Testis (tissue), 2 donors: ENCODE measurements around the gene YPEL2.

Experiments used
- CTCF ChIP-seq, 3 experiments: fragments of 450-650 bp in 2 of 3; fragments of 200-600 bp in 1 of 3; sonication (generic) in 1 of 3; IDR thresholded peaks; one replicate each; pipeline ENCODE4 v1.5.1; 2016 to 2019; ENCODE audit warnings: antibody characterized with exemption in 3 of 3, mild to moderate bottlenecking in 2 of 3, moderate library complexity in 1 of 3
- POLR2A ChIP-seq: fragments of 450-650 bp; IDR thresholded peaks from one replicate; pipeline ENCODE4 v1.6.1; 2017; ENCODE audit warnings: antibody characterized with exemption, mild to moderate bottlenecking, moderate library complexity

- TF ChIP-seq CTCF (IDR thresholded peaks at IDR 0.05) (no peak), POLR2A (no peak)
Measured at GRCh38 chr17:59347975-59348391, 16.5 kb downstream of the YPEL2 start.
